ENCODE results near the gene CBLN1. TPM values are rescaled to one million over a fixed set of nuclear protein-coding genes. Genes with fewer than 3 reads are reported as not detected.

CBLN1 gene
- total and polyA plus RNA-seq, 2 of the 4 experiments (the other 2 are of a cell fraction), result not detected

DNA sequence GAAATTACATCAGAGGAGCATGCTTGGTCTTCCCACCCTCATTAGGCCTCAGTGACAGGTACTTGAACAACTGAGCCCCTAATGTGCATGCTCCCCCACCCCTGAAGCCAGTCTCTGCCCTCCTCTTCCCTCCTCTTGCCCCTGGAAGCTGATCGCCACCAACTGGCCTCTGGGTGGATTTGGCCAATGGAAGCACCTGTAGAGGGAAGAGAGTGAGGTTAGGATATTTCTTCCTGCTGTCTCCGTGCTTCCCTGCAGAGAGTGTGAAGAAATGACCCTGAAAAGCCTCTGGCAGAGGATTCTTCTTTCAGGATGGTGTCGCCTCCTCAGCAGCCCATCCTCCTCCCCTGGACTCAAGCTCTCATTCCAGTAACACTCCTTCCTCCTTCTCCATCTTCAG lies 5.9 kb upstream of the CBLN1 start:
- H3K36me3 ChIP-seq (ENCODE audit: control insufficient read depth, insufficient read depth, low read length), result no peaks in the 10 kb centered on the region
- H3K18ac ChIP-seq (ENCODE audit: low read depth, low read length), result no peak overlapping the region
- H3K9me1 ChIP-seq (ENCODE audit: insufficient read depth, low read length), result no peaks in the 10 kb centered on the region
- no peak overlapping the region for H3K56ac ChIP-seq (ENCODE audit: extremely low read depth, insufficient read depth, low read length)
- no peaks in the 10 kb centered on the region for H4K20me1 ChIP-seq (ENCODE audit: insufficient read depth, low read length)
- no peak for DNase-seq
- no peak overlapping the region for H2BK5ac ChIP-seq (ENCODE audit: low read depth, low read length, poor library complexity, severe bottlenecking)
- H4K8ac ChIP-seq (ENCODE audit: low read depth in 2 of 2, low read length in 2 of 2), result no peak overlapping the region
- H3K27me3 ChIP-seq (ENCODE audit: control insufficient read depth, insufficient read depth, low read length), result peaks cover 11% of the 10 kb centered on the region
- dilution Hi-C loops (cut with HindIII; ENCODE audit: low sequenced_read_pairs, unreplicated experiment) (no loop called here), in situ Hi-C loops (cut with MboI; ENCODE audit: low sequenced_read_pairs) (no loop called here), intact Hi-C loops (cut with micrococcal nuclease) (no loop called here)
- H3K4ac ChIP-seq (ENCODE audit: low read depth, low read length), result no peak overlapping the region
- H3K4me2 ChIP-seq (ENCODE audit: low read depth, low read length), result no peak overlapping the region
- H3K9me3 ChIP-seq (ENCODE audit: control insufficient read depth, insufficient read depth, low read length), result no peaks in the 10 kb centered on the region
- H2AK9ac ChIP-seq (replicated peaks; ENCODE audit: low read depth, low read length, poor library complexity), result no peak overlapping the region
- H2BK15ac ChIP-seq (ENCODE audit: low read depth, low read length), result no peak overlapping the region
- ChIA-PET POLR2A (ENCODE audit: unreplicated experiment) (no interaction called here), CTCF (no interaction called here)
- H3K4me1 ChIP-seq (ENCODE audit: control insufficient read depth, insufficient read depth, low read length), result no peaks in the 10 kb centered on the region
- ATAC-seq (ENCODE audit: low read depth), result no peak
- TF ChIP-seq MAFK (IDR thresholded peaks at IDR 0.05; ENCODE audit: low read depth, low read length) (no peak), MAZ (IDR thresholded peaks at IDR 0.05; ENCODE audit: borderline replicate concordance, low read depth, low read length) (no peak), RCOR1 (IDR thresholded peaks at IDR 0.05; ENCODE audit: insufficient replicate concordance, low read length) (no peak), CHD1 (IDR thresholded peaks at IDR 0.05; ENCODE audit: low read depth, low read length) (no peak), SMC3 (IDR thresholded peaks at IDR 0.05; ENCODE audit: low read depth, low read length) (no peak), CEBPB (IDR thresholded peaks at IDR 0.05; ENCODE audit: low read depth, low read length) (no peak), MXI1 (IDR thresholded peaks at IDR 0.05; ENCODE audit: borderline replicate concordance, low read depth, low read length) (no peak), FOS (IDR thresholded peaks at IDR 0.05; ENCODE audit: low read depth, low read length) (no peak)
- TF ChIP-seq, protein P1, sequence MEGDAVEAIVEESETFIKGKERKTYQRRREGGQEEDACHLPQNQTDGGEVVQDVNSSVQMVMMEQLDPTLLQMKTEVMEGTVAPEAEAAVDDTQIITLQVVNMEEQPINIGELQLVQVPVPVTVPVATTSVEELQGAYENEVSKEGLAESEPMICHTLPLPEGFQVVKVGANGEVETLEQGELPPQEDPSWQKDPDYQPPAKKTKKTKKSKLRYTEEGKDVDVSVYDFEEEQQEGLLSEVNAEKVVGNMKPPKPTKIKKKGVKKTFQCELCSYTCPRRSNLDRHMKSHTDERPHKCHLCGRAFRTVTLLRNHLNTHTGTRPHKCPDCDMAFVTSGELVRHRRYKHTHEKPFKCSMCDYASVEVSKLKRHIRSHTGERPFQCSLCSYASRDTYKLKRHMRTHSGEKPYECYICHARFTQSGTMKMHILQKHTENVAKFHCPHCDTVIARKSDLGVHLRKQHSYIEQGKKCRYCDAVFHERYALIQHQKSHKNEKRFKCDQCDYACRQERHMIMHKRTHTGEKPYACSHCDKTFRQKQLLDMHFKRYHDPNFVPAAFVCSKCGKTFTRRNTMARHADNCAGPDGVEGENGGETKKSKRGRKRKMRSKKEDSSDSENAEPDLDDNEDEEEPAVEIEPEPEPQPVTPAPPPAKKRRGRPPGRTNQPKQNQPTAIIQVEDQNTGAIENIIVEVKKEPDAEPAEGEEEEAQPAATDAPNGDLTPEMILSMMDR (conservative IDR thresholded peaks at IDR 0.05; ENCODE audit: low read depth, low read length), result no peak
- no peak overlapping the region for H3K27ac ChIP-seq (ENCODE audit: insufficient read depth, low read length)
- no peak overlapping the region for H3K4me3 ChIP-seq (ENCODE audit: insufficient read depth, low read depth, low read length)
- H2AK5ac ChIP-seq (ENCODE audit: low read depth, low read length), result no peak overlapping the region
- H4K91ac ChIP-seq (ENCODE audit: insufficient read depth, low read depth, low read length), result no peak overlapping the region
- H4K5ac ChIP-seq (ENCODE audit: low read depth, low read length), result no peak overlapping the region
- H3K79me1 ChIP-seq (ENCODE audit: low read depth in 1 of 2, low read length in 2 of 2), result no peaks in the 10 kb centered on the region
- no TSS peak for BruUV-seq (replicated peaks)
- no CpG with 5 or more reads among the region's 3 CpGs for WGBS, 2 experiments (ENCODE audit: extremely low coverage in 2 of 2, insufficient read length in 1 of 2)
- no peak overlapping the region for H2BK20ac ChIP-seq (ENCODE audit: low read depth, low read length)
- no peak overlapping the region for H2BK120ac ChIP-seq (ENCODE audit: low read depth, low read length)
- no peak overlapping the region for H3K23ac ChIP-seq (ENCODE audit: low read depth, low read length)
- H3K14ac ChIP-seq (replicated peaks; ENCODE audit: low read depth, low read length), result no peak overlapping the region
- no peak overlapping the region for H3K9ac ChIP-seq (ENCODE audit: low read depth, low read length)
- no peak overlapping the region for H2AFZ ChIP-seq (replicated peaks; ENCODE audit: low read length, poor library complexity)
